ENCODE results near the gene ZFX. TPM values are rescaled to one million over a fixed set of nuclear protein-coding genes. Genes with fewer than 3 reads are reported as not detected.
"Not testable (repeated sequence)": the region's sequence is repeated elsewhere in the genome, so short reads cannot be mapped to it uniquely, and the experiment has no call there.

Gene ZFX
- 10 to 100 TPM; 44.6 to 46.0 TPM for total RNA-seq

- Mint-ChIP-seq H3K4me1 (peaks cover 66% of the 10 kb centered on the region), H3K27ac (peak within 1 kb of the TSS; percentile 96), H3K36me3 (ENCODE audit: low read depth) (peaks cover 29% of the 10 kb centered on the region), H3K27me3 (no peaks in the 10 kb centered on the region), H3K4me3 (peak within 1 kb of the TSS; percentile 83), H3K9me3 (no peaks in the 10 kb centered on the region)
- CTCF ChIA-PET = interaction anchor here (0.6 to 1.4 kb wide), 3 partner anchors 95 to 193 kb away, joined by 3 to 9 read pairs (median 3); partner anchors contain the start of gene EIF2S3
- peak; percentile 60 for DNase-seq
- POLR2A ChIA-PET = no interaction called here
Observed at GRCh38 chrX:24149351-24150050, at the start of gene ZFX. Gene ZFX (plus strand): TSS chrX:24149729. CDS start chrX:24172743, 23,014 bp downstream.

- no peaks in the 10 kb centered on the region for H3K27me3 Mint-ChIP-seq
- H3K27ac Mint-ChIP-seq = no peak overlapping the region
- no peaks in the 10 kb centered on the region for H3K9me3 Mint-ChIP-seq
- ChIA-PET POLR2A (no interaction called here), CTCF (no interaction called here)
- peaks cover 18% of the 10 kb centered on the region for H3K4me1 Mint-ChIP-seq
- peaks cover 3% of the 10 kb centered on the region for H3K36me3 Mint-ChIP-seq (ENCODE audit: low read depth)
- peak; percentile 6 for DNase-seq
- H3K4me3 Mint-ChIP-seq = no peak overlapping the region
Observed at GRCh38 chrX:24100713-24101112, 48.8 kb upstream of the ZFX start.

- ChIA-PET CTCF (no interaction called here), POLR2A (no interaction called here)
- no peaks in the 10 kb centered on the region for H3K9me3 Mint-ChIP-seq
- H3K36me3 Mint-ChIP-seq (ENCODE audit: low read depth) = no peaks in the 10 kb centered on the region
- H3K4me3 Mint-ChIP-seq = no peak overlapping the region
- no peaks in the 10 kb centered on the region for H3K27me3 Mint-ChIP-seq
- no peak for DNase-seq
- H3K27ac Mint-ChIP-seq = no peak overlapping the region
- H3K4me1 Mint-ChIP-seq = no peaks in the 10 kb centered on the region
Observed at GRCh38 chrX:24110069-24110468, 39.5 kb upstream of the ZFX start.

- Mint-ChIP-seq H3K4me1 (no peaks in the 10 kb centered on the region), H3K27ac (no peak overlapping the region), H3K36me3 (ENCODE audit: low read depth) (no peaks in the 10 kb centered on the region), H3K4me3 (no peak overlapping the region), H3K27me3 (no peaks in the 10 kb centered on the region), H3K9me3 (no peaks in the 10 kb centered on the region)
- CTCF ChIA-PET = interaction anchor here (1.5 kb wide), 1 partner anchor 9 kb away, joined by 4 read pairs; no protein-coding TSS in a partner anchor
- no peak for DNase-seq
- POLR2A ChIA-PET = no interaction called here
Observed at GRCh38 chrX:24113181-24113580, 36.3 kb upstream of the ZFX start.

- CTCF ChIA-PET = no interaction called here
- no peak for DNase-seq
- H3K36me3 Mint-ChIP-seq (ENCODE audit: low read depth) = no peaks in the 10 kb centered on the region
- H3K4me1 Mint-ChIP-seq = no peaks in the 10 kb centered on the region
- no peak overlapping the region for H3K27ac Mint-ChIP-seq
- H3K27me3 Mint-ChIP-seq = no peaks in the 10 kb centered on the region
- POLR2A ChIA-PET = no interaction called here
- no peaks in the 10 kb centered on the region for H3K9me3 Mint-ChIP-seq
- no peak overlapping the region for H3K4me3 Mint-ChIP-seq
Observed at GRCh38 chrX:24117258-24117657, 32.3 kb upstream of the ZFX start.

GRCh38 chrX:24124244-24124799 is 25.2 kb upstream of the ZFX start:
- Mint-ChIP-seq H3K4me1 (no peaks in the 10 kb centered on the region), H3K27ac (no peak overlapping the region), H3K36me3 (ENCODE audit: low read depth) (no peaks in the 10 kb centered on the region), H3K9me3 (no peaks in the 10 kb centered on the region), H3K4me3 (no peak overlapping the region), H3K27me3 (no peaks in the 10 kb centered on the region)
- ChIA-PET CTCF (no interaction called here), POLR2A (no interaction called here)
- DNase-seq = no peak

- no peaks in the 10 kb centered on the region for H3K4me1 Mint-ChIP-seq
- H3K27ac Mint-ChIP-seq = no peak overlapping the region
- no peak for DNase-seq
- ChIA-PET POLR2A (no interaction called here), CTCF (no interaction called here)
- H3K9me3 Mint-ChIP-seq = no peaks in the 10 kb centered on the region
- no peak overlapping the region for H3K4me3 Mint-ChIP-seq
- H3K27me3 Mint-ChIP-seq = no peaks in the 10 kb centered on the region
- H3K36me3 Mint-ChIP-seq (ENCODE audit: low read depth) = no peaks in the 10 kb centered on the region
Observed at GRCh38 chrX:24125028-24125612, 24.4 kb upstream of the ZFX start.

- H3K4me1 Mint-ChIP-seq = peaks cover 3% of the 10 kb centered on the region
- ChIA-PET POLR2A (no interaction called here), CTCF (interaction anchor here (1.2 kb wide), 1 partner anchor 13 kb away, joined by 3 read pairs; no protein-coding TSS in a partner anchor)
- no peak for DNase-seq
- no peaks in the 10 kb centered on the region for H3K27me3 Mint-ChIP-seq
- no peak overlapping the region for H3K27ac Mint-ChIP-seq
- no peak overlapping the region for H3K4me3 Mint-ChIP-seq
- H3K9me3 Mint-ChIP-seq = no peaks in the 10 kb centered on the region
- H3K36me3 Mint-ChIP-seq (ENCODE audit: low read depth) = no peaks in the 10 kb centered on the region
Observed at GRCh38 chrX:24131476-24131875, 18.1 kb upstream of the ZFX start.

- DNase-seq = no peak
- Mint-ChIP-seq H3K27ac (peak overlapping the region; percentile 58), H3K4me3 (no peak overlapping the region), H3K9me3 (no peaks in the 10 kb centered on the region), H3K4me1 (peaks cover 3% of the 10 kb centered on the region), H3K36me3 (ENCODE audit: low read depth) (no peaks in the 10 kb centered on the region), H3K27me3 (no peaks in the 10 kb centered on the region)
- CTCF ChIA-PET = no interaction called here
- POLR2A ChIA-PET = no interaction called here
Observed at GRCh38 chrX:24133312-24133711, 16.2 kb upstream of the ZFX start.

- DNase-seq; H3K27ac Mint-ChIP-seq; H3K4me3 Mint-ChIP-seq; H3K4me1 Mint-ChIP-seq; CTCF ChIA-PET; H3K27me3 Mint-ChIP-seq; H3K9me3 Mint-ChIP-seq; POLR2A ChIA-PET; H3K36me3 Mint-ChIP-seq (ENCODE audit: low read depth): not testable (repeated sequence)
Observed at GRCh38 chrX:24135768-24136167, 13.8 kb upstream of the ZFX start.

- POLR2A ChIA-PET = no interaction called here
- Mint-ChIP-seq H3K9me3 (no peaks in the 10 kb centered on the region), H3K4me3 (no peak overlapping the region), H3K27me3 (no peaks in the 10 kb centered on the region), H3K27ac (no peak overlapping the region), H3K4me1 (peaks cover 5% of the 10 kb centered on the region), H3K36me3 (ENCODE audit: low read depth) (no peaks in the 10 kb centered on the region)
- CTCF ChIA-PET = no interaction called here
- DNase-seq = no peak
Observed at GRCh38 chrX:24137192-24137591, 12.3 kb upstream of the ZFX start.

GRCh38 chrX:24143982-24144381 is 5.5 kb upstream of the ZFX start:
- H3K9me3 Mint-ChIP-seq; H3K4me3 Mint-ChIP-seq; H3K27me3 Mint-ChIP-seq; H3K36me3 Mint-ChIP-seq (ENCODE audit: low read depth); DNase-seq; POLR2A ChIA-PET; H3K27ac Mint-ChIP-seq: not testable (repeated sequence)
- peaks cover 43% of the 10 kb centered on the region for H3K4me1 Mint-ChIP-seq
- CTCF ChIA-PET = interaction anchor here (1.1 kb wide), 1 partner anchor 12 kb away, joined by 3 read pairs; no protein-coding TSS in a partner anchor

GRCh38 chrX:24144528-24144927 is 5.0 kb upstream of the ZFX start:
- POLR2A ChIA-PET = no interaction called here
- Mint-ChIP-seq H3K4me1 (peaks cover 43% of the 10 kb centered on the region), H3K36me3 (ENCODE audit: low read depth) (no peaks in the 10 kb centered on the region), H3K27ac (no peak overlapping the region), H3K9me3 (no peaks in the 10 kb centered on the region), H3K27me3 (no peaks in the 10 kb centered on the region), H3K4me3 (no peak overlapping the region)
- DNase-seq = no peak
- CTCF ChIA-PET = interaction anchor here (0.6 to 1.1 kb wide), 3 partner anchors 13 to 323 kb away, joined by 3 to 4 read pairs (median 3); no protein-coding TSS in a partner anchor

Measured in activated CD4-positive, alpha-beta T cell treated with anti-CD3 and anti-CD28 coated beads, Interleukin-2, amount 10 ng/mL, durations not matched to agents 7 days and 5 days (primary cell).